ENCODE data around the gene GMDS.

GRCh38 chr6:2053691-2054090 lies 191.7 kb downstream of the GMDS start:
- TF ChIP-seq, protein P1, sequence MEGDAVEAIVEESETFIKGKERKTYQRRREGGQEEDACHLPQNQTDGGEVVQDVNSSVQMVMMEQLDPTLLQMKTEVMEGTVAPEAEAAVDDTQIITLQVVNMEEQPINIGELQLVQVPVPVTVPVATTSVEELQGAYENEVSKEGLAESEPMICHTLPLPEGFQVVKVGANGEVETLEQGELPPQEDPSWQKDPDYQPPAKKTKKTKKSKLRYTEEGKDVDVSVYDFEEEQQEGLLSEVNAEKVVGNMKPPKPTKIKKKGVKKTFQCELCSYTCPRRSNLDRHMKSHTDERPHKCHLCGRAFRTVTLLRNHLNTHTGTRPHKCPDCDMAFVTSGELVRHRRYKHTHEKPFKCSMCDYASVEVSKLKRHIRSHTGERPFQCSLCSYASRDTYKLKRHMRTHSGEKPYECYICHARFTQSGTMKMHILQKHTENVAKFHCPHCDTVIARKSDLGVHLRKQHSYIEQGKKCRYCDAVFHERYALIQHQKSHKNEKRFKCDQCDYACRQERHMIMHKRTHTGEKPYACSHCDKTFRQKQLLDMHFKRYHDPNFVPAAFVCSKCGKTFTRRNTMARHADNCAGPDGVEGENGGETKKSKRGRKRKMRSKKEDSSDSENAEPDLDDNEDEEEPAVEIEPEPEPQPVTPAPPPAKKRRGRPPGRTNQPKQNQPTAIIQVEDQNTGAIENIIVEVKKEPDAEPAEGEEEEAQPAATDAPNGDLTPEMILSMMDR (IDR thresholded peaks at IDR 0.05; ENCODE audit: low read depth, low read length), result no peak
- no peak for TF ChIP-seq EZH2phosphoT487 (IDR thresholded peaks at IDR 0.05; ENCODE audit: low read depth)

Measured in OCI-LY3 (cell line).